ENCODE data around the gene ZNF892. TPM values are rescaled to one million over a fixed set of nuclear protein-coding genes. Genes with fewer than 3 reads are reported as not detected.

ZNF892 gene
- total and polyA plus RNA-seq, 2 of the 13 experiments (the other 11 are each of a cell fraction or from before 2014, with no cell fraction given): not detected

GRCh38 chr2:95165371-95166064 lies 41.8 kb upstream of the ZNF892 start, which contains the start of gene ZNF2 (continued):
- no peak for TF ChIP-seq ZNF142 (CRISPR knock-in tag; IDR thresholded peaks at IDR 0.05)
- TF ChIP-seq ZSCAN31 (CRISPR knock-in tag; IDR thresholded peaks at IDR 0.05; ENCODE audit: low read depth): peak; percentile 79
- no peak for TF ChIP-seq FOXO4 (CRISPR knock-in tag; conservative IDR thresholded peaks at IDR 0.05)
- TF ChIP-seq RELA (CRISPR knock-in tag; IDR thresholded peaks at IDR 0.05): 0 out of 2 replicates have a peak, but pooled peaks have one; percentile 21
- TF ChIP-seq BHLHE40 (IDR thresholded peaks at IDR 0.05; ENCODE audit: low read length): no peak; the same call in none of the 2 replicates
- peak; percentile 49; the same call in 1 of the 2 replicates for TF ChIP-seq SP2 (CRISPR knock-in tag; IDR thresholded peaks at IDR 0.05)
- no peak for TF ChIP-seq IRX3 (CRISPR knock-in tag; IDR thresholded peaks at IDR 0.05; ENCODE audit: borderline replicate concordance, low read depth)
- peak; percentile 78; the same call in 1 of the 2 replicates for TF ChIP-seq CSRNP1 (CRISPR knock-in tag; IDR thresholded peaks at IDR 0.05)
- TF ChIP-seq GPBP1L1 (CRISPR knock-in tag; IDR thresholded peaks at IDR 0.05): no peak
- TF ChIP-seq ZNF24 (IDR thresholded peaks at IDR 0.05): no peak
- no peak for TF ChIP-seq MAFK (conservative IDR thresholded peaks at IDR 0.05 in 1 of 2, IDR thresholded peaks at IDR 0.05 in 1 of 2; ENCODE audit: low read length in 2 of 2)
- TF ChIP-seq FOXP1 (IDR thresholded peaks at IDR 0.05): no peak
- no peak for TF ChIP-seq FOXP1 (CRISPR knock-in tag; IDR thresholded peaks at IDR 0.05)
- no peak; the same call in 1 of the 2 replicates for TF ChIP-seq ZBTB1 (CRISPR knock-in tag; IDR thresholded peaks at IDR 0.05; ENCODE audit: borderline replicate concordance)
- TF ChIP-seq POLR2AphosphoS2 (IDR thresholded peaks at IDR 0.05; ENCODE audit: low read depth, low read length): peak; percentile 91; the same call in 1 of the 2 replicates
- peak; percentile 89; the same call in 1 of the 2 replicates for TF ChIP-seq PCBP1 (IDR thresholded peaks at IDR 0.05; ENCODE audit: borderline replicate concordance, low read depth, low read length)
- peak; percentile 87; the same call in 1 of the 2 replicates for TF ChIP-seq ZNF780A (CRISPR knock-in tag; IDR thresholded peaks at IDR 0.05)
- TF ChIP-seq HIVEP1 (CRISPR knock-in tag; IDR thresholded peaks at IDR 0.05): no peak
- TF ChIP-seq GTF2F1 (IDR thresholded peaks at IDR 0.05; ENCODE audit: low read length): no peak
- TF ChIP-seq TBL1XR1 (IDR thresholded peaks at IDR 0.05; ENCODE audit: borderline replicate concordance, low read length, partially characterized antibody): peak; percentile 73
